ENCODE measurements around the gene SPA17. TPM values are rescaled to one million over a fixed set of nuclear protein-coding genes. Genes with fewer than 3 reads are reported as not detected.

Gene SPA17
- total RNA-seq, 1 donor from 2014 or later = 67.2 TPM

- Histone ChIP-seq H3K4me3 (peak overlapping the region; percentile 71), H2AFZ (replicated peaks) (no peak overlapping the region), H3K27ac (no peak overlapping the region), H3K9me3 (ENCODE audit: low read depth) (no peaks in the 10 kb centered on the region), H3K9ac (no peak overlapping the region), H3K27me3 (peaks cover 37% of the 10 kb centered on the region), H3K79me2 (ENCODE audit: low read depth) (no peaks in the 10 kb centered on the region), H3K4me1 (no peaks in the 10 kb centered on the region), H3K36me3 (no peaks in the 10 kb centered on the region), H3F3A (ENCODE audit: low read depth) (peaks cover 6% of the 10 kb centered on the region), H4K20me1 (ENCODE audit: low read depth) (peaks cover 4% of the 10 kb centered on the region), H3K4me2 (peak overlapping the region; percentile 94)
- Mint-ChIP-seq H3K4me3 (peak overlapping the region; percentile 94), H3K27me3 (ENCODE audit: insufficient read depth, low read depth) (peaks cover 4% of the 10 kb centered on the region), H3K36me3 (peaks cover 11% of the 10 kb centered on the region), H3K9me3 (peaks cover 2% of the 10 kb centered on the region), H3K27ac (peak overlapping the region; percentile 96), H3K4me1 (peaks cover 20% of the 10 kb centered on the region)
- DNase-seq (ENCODE audit: low spot score) = no peak
- no peak for TF ChIP-seq EZH2 (IDR thresholded peaks at IDR 0.05)
- TF ChIP-seq, protein P1, sequence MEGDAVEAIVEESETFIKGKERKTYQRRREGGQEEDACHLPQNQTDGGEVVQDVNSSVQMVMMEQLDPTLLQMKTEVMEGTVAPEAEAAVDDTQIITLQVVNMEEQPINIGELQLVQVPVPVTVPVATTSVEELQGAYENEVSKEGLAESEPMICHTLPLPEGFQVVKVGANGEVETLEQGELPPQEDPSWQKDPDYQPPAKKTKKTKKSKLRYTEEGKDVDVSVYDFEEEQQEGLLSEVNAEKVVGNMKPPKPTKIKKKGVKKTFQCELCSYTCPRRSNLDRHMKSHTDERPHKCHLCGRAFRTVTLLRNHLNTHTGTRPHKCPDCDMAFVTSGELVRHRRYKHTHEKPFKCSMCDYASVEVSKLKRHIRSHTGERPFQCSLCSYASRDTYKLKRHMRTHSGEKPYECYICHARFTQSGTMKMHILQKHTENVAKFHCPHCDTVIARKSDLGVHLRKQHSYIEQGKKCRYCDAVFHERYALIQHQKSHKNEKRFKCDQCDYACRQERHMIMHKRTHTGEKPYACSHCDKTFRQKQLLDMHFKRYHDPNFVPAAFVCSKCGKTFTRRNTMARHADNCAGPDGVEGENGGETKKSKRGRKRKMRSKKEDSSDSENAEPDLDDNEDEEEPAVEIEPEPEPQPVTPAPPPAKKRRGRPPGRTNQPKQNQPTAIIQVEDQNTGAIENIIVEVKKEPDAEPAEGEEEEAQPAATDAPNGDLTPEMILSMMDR (IDR thresholded peaks at IDR 0.05) = no peak
Observed at GRCh38 chr11:124674571-124674970, 867 bp downstream of the SPA17 start.

GRCh38 chr11:124676386-124676785, 2.7 kb downstream of the SPA17 start:
- Histone ChIP-seq H3K4me3 (no peak overlapping the region), H3K27ac (no peak overlapping the region), H3K9ac (no peak overlapping the region), H3K4me2 (no peak overlapping the region), H3F3A (ENCODE audit: low read depth) (peaks cover 6% of the 10 kb centered on the region), H3K9me3 (ENCODE audit: low read depth) (no peaks in the 10 kb centered on the region), H2AFZ (replicated peaks) (no peak overlapping the region), H3K79me2 (ENCODE audit: low read depth) (no peaks in the 10 kb centered on the region), H3K36me3 (no peaks in the 10 kb centered on the region), H3K27me3 (peaks cover 19% of the 10 kb centered on the region), H4K20me1 (ENCODE audit: low read depth) (no peaks in the 10 kb centered on the region), H3K4me1 (no peaks in the 10 kb centered on the region)
- peaks cover 4% of the 10 kb centered on the region for H3K9me3 Mint-ChIP-seq
- peaks cover 4% of the 10 kb centered on the region for H3K27me3 Mint-ChIP-seq (ENCODE audit: insufficient read depth, low read depth)
- H3K4me1 Mint-ChIP-seq = peaks cover 20% of the 10 kb centered on the region
- TF ChIP-seq EZH2phosphoT487 (IDR thresholded peaks at IDR 0.05) (no peak), EZH2 (IDR thresholded peaks at IDR 0.05) (no peak)
- TF ChIP-seq, protein P1 (IDR thresholded peaks at IDR 0.05) = no peak
- no peak overlapping the region for H3K27ac Mint-ChIP-seq
- no peak for DNase-seq (ENCODE audit: low spot score)
- H3K36me3 Mint-ChIP-seq = peaks cover 17% of the 10 kb centered on the region
- no peak overlapping the region for H3K4me3 Mint-ChIP-seq

DNA sequence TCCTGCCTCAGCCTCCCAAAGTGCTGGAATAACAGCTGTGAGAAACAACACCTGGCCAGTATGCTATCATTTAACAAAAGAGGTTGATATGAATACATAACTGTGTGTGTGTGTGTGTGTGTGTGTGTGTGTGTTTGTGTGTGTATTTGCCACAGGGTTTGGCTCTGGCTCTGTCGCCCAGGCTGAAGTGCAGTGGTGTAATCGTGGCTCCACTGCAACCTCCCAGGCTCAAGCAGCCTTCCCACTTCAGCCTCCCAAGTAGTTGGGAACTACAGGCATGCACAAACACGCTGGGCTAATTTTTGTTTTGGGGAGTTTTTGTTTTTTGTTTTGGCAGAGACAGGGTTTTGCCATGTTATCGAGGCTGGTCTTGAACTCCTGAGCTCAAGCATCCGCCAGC, 4.7 kb downstream of the SPA17 start:
- Histone ChIP-seq H4K20me1 (ENCODE audit: low read depth) (no peaks in the 10 kb centered on the region), H2AFZ (replicated peaks) (no peak overlapping the region), H3K36me3 (no peaks in the 10 kb centered on the region), H3K4me3 (no peak overlapping the region), H3K4me2 (no peak overlapping the region), H3K9me3 (ENCODE audit: low read depth) (no peaks in the 10 kb centered on the region), H3F3A (ENCODE audit: low read depth) (peaks cover 6% of the 10 kb centered on the region), H3K79me2 (ENCODE audit: low read depth) (no peaks in the 10 kb centered on the region), H3K27ac (no peak overlapping the region), H3K27me3 (peaks cover 1% of the 10 kb centered on the region), H3K4me1 (no peaks in the 10 kb centered on the region), H3K9ac (no peak overlapping the region)
- Mint-ChIP-seq H3K4me3 (no peak overlapping the region), H3K9me3 (peaks cover 16% of the 10 kb centered on the region), H3K27ac (no peak overlapping the region), H3K4me1 (peaks cover 12% of the 10 kb centered on the region), H3K27me3 (ENCODE audit: insufficient read depth, low read depth) (no peaks in the 10 kb centered on the region), H3K36me3 (peaks cover 27% of the 10 kb centered on the region)
- TF ChIP-seq, protein P1 (IDR thresholded peaks at IDR 0.05) = no peak
- TF ChIP-seq EZH2 (IDR thresholded peaks at IDR 0.05) = no peak
- TF ChIP-seq EZH2phosphoT487 (IDR thresholded peaks at IDR 0.05) = no peak
- no peak for DNase-seq (ENCODE audit: low spot score)
